ENCODE results near the gene OR51B5. TPM values are rescaled to one million over a fixed set of nuclear protein-coding genes. Genes with fewer than 3 reads are reported as not detected.

OR51B5 gene
- total RNA-seq, 1 donor from 2014 or later: 1.2 TPM

GRCh38 chr11:5293028-5293427 is 50.3 kb downstream of the OR51B5 start:
- Mint-ChIP-seq H3K9me3 (peaks cover 4% of the 10 kb centered on the region), H3K36me3 (no peaks in the 10 kb centered on the region)
- no peak for DNase-seq (ENCODE audit: low spot score in 2 of 2, unreplicated experiment in 2 of 2)

More at GRCh38 chr11:5293028-5293427, 50.3 kb downstream of the OR51B5 start:
- Mint-ChIP-seq H3K4me3 (no peak overlapping the region), H3K27ac (no peak overlapping the region), H3K27me3 (ENCODE audit: low read depth) (peaks cover 2% of the 10 kb centered on the region), H3K4me1 (no peaks in the 10 kb centered on the region)
- no peak for TF ChIP-seq CTCF (IDR thresholded peaks at IDR 0.05; ENCODE audit: unreplicated experiment)

Other genes with a start within 250 kb of the OR51B5 start
- not detected in 3 replicates for gene OR52A5, start 205.2 kb downstream of the OR51B5 start, total RNA-seq
- 0.02 TPM in 2 of 3 replicates, not detected in the other for gene OR52A1, start 188.8 kb downstream of the OR51B5 start, total RNA-seq
- not detected in 3 replicates for gene OR51V1, start 142.8 kb downstream of the OR51B5 start, total RNA-seq
- not detected in 3 replicates for gene HBB, start 116.5 kb downstream of the OR51B5 start, total RNA-seq
- gene HBD, start 109.0 kb downstream of the OR51B5 start, total RNA-seq: 1.9 to 3.0 TPM (median 2.6 TPM) in 3 replicates
- gene HBG1, start 93.7 kb downstream of the OR51B5 start, total RNA-seq: not detected in 3 replicates
- gene HBG2, start 88.7 kb downstream of the OR51B5 start, total RNA-seq: 0.38 to 0.54 TPM in 2 of 3 replicates, not detected in the other
- 0.29 to 0.41 TPM (median 0.34 TPM) in 3 replicates for gene HBE1, start 73.6 kb downstream of the OR51B5 start, total RNA-seq
- 0.25 to 0.65 TPM (median 0.47 TPM) in 3 replicates for gene OR51B4, start 41.6 kb downstream of the OR51B5 start, total RNA-seq
- gene OR51B2, start 19.2 kb downstream of the OR51B5 start, total RNA-seq: 0.41 to 0.56 TPM in 2 of 3 replicates, not detected in the other
- gene OR51B6, start 8.0 kb upstream of the OR51B5 start, total RNA-seq: not detected in 3 replicates
- not detected in 3 replicates for gene OR51M1, start 40.3 kb upstream of the OR51B5 start, total RNA-seq
- not detected in 3 replicates for gene OR51Q1, start 78.6 kb upstream of the OR51B5 start, total RNA-seq
- gene OR51I1, start 98.0 kb upstream of the OR51B5 start, total RNA-seq: 0.50 to 0.93 TPM (median 0.63 TPM) in 3 replicates
- gene OR51I2, start 105.8 kb upstream of the OR51B5 start, total RNA-seq: not detected in 3 replicates
- not detected in 3 replicates for gene OR52D1, start 145.2 kb upstream of the OR51B5 start, total RNA-seq
- gene UBQLN3, start 166.4 kb upstream of the OR51B5 start, total RNA-seq: 0.63 to 1.2 TPM (median 0.71 TPM) in 3 replicates
- 1.9 to 2.1 TPM (median 2.0 TPM) in 3 replicates for gene UBQLNL, start 173.2 kb upstream of the OR51B5 start, total RNA-seq
- 0.73 to 1.6 TPM (median 1.3 TPM) in 3 replicates for gene OR52H1, start 205.0 kb upstream of the OR51B5 start, total RNA-seq
- gene OR52B6, start 237.4 kb upstream of the OR51B5 start, total RNA-seq: not detected in 3 replicates

All from mesothelial cell of epicardium (in vitro differentiated cells).